CD4-positive, alpha-beta memory T cell (primary cell): ENCODE results near the gene STX16. TPM values are rescaled to one million over a fixed set of nuclear protein-coding genes. Genes with fewer than 3 reads are reported as not detected.
A peak's percentile ranks its signal among the peaks of the same experiment; 100 is the strongest.

Experiments
- CTCF ChIA-PET: fragments of 350-600 bp; sonication (Branson Sonifier 250); formaldehyde crosslinking; loops from one replicate; lab custom pipeline; 2021; ENCODE audit warnings: inconsistent platforms; ENCODE audit not compliant: partially characterized antibody; lab: Charles Lee
- POLR2A ChIA-PET: fragments of 350-600 bp; sonication (Branson Sonifier 250); formaldehyde crosslinking; loops from one replicate; lab custom pipeline; 2021; ENCODE audit not compliant: partially characterized antibody; lab: Charles Lee
- DNase-seq, 5 donors: peaks; one replicate each; pipeline versions ENCODE4 v3.0.0 to v3.0.0-alpha.2; 2020 to 2022; ENCODE audit warnings: mixed read lengths in 1 of 5
- H3K27ac ChIP-seq: one replicate; pipeline ENCODE4 v1.7.0; 2013; ENCODE audit warnings: low read depth, low read length
- H3K27me3 ChIP-seq: 2 replicates; pipeline ENCODE4 v1.7.0; 2013; ENCODE audit warnings: mild to moderate bottlenecking, low read length, moderate library complexity; ENCODE audit not compliant: insufficient read depth
- H3K36me3 ChIP-seq: 2 replicates; pipeline ENCODE4 v1.7.0; 2013; ENCODE audit warnings: mild to moderate bottlenecking, low read length, moderate library complexity; ENCODE audit not compliant: insufficient read depth
- H3K4me1 ChIP-seq: 2 replicates; pipeline ENCODE4 v1.7.0; 2013; ENCODE audit warnings: mild to moderate bottlenecking, low read length, moderate library complexity; ENCODE audit not compliant: insufficient read depth
- H3K4me3 ChIP-seq, 2 donors: one replicate each; pipeline ENCODE4 v1.7.0; 2013; ENCODE audit warnings: low read length in 2 of 2, mild to moderate bottlenecking in 1 of 2
- H3K9me3 ChIP-seq, 2 donors: one replicate each; pipeline ENCODE4 v1.7.0; 2013; ENCODE audit warnings: low read length in 2 of 2, control low read depth in 1 of 2; ENCODE audit not compliant: control insufficient read depth in 1 of 2
- H3K27ac Mint-ChIP-seq, 7 donors: one replicate each; pipeline ENCODE4 v1.8.0; 2020 to 2021; ENCODE audit warnings: mixed read lengths in 7 of 7, mild to moderate bottlenecking in 6 of 7, inconsistent platforms in 3 of 7, moderate library complexity in 3 of 7
- H3K27me3 Mint-ChIP-seq, 2 donors: one replicate each; pipeline ENCODE4 v1.8.0; 2020 to 2021; ENCODE audit warnings: mixed read lengths in 2 of 2
- H3K36me3 Mint-ChIP-seq, 2 donors: one replicate each; pipeline ENCODE4 v1.8.0; 2020 to 2021; ENCODE audit warnings: mixed read lengths in 2 of 2, inconsistent platforms in 1 of 2, mild to moderate bottlenecking in 1 of 2
- H3K4me1 Mint-ChIP-seq, 4 donors: one replicate each; pipeline ENCODE4 v1.8.0; 2020 to 2021; ENCODE audit warnings: mixed read lengths in 4 of 4, mild to moderate bottlenecking in 1 of 4
- H3K4me3 Mint-ChIP-seq, 8 donors: one replicate each; pipeline ENCODE4 v1.8.0; 2020 to 2021; ENCODE audit warnings: mixed read lengths in 8 of 8, mild to moderate bottlenecking in 7 of 8, moderate library complexity in 6 of 8, inconsistent platforms in 3 of 8
- H3K9me3 Mint-ChIP-seq, 8 donors: one replicate each; pipeline ENCODE4 v1.8.0; 2020 to 2021; ENCODE audit warnings: mixed read lengths in 8 of 8, mild to moderate bottlenecking in 5 of 8, inconsistent platforms in 3 of 8, moderate library complexity in 1 of 8
- intact Hi-C: fragments of 100-400 bp; cut with micrococcal nuclease; formaldehyde crosslinking; loops from one replicate; pipeline ENCODE4 v1.15.1; 2023
- polyA plus RNA-seq, 2 donors: library from polyadenylated mRNA; unstranded; fragments of 300-500 nt; fragmentation: Illumina TruSeq; gene quantifications; one replicate each; pipeline ENCODE4 v1.2.3, GENCODE V29; 2021
- total RNA-seq, 2 experiments: library from RNA; stranded (reverse); gene quantifications; one replicate each; pipeline ENCODE4 v1.2.3, GENCODE V29; 2021

STX16 gene
- total and polyA plus RNA-seq, 4 experiments from 2014 or later, result 16.5 to 167 (median 91.3) TPM

GRCh38 chr20:58700823-58701222 lies 49.7 kb downstream of the STX16 start:
- Histone ChIP-seq H3K36me3 (peaks cover 25% of the 10 kb centered on the region), H3K27ac (no peak overlapping the region), H3K4me1 (no peaks in the 10 kb centered on the region), H3K27me3 (no peaks in the 10 kb centered on the region), H3K9me3 (no peaks in the 10 kb centered on the region), H3K4me3 (no peak overlapping the region)
- peaks cover 30 to 56% of the 10 kb centered on the region in 2 donors for H3K36me3 Mint-ChIP-seq
- no peaks in the 10 kb centered on the region for H3K9me3 Mint-ChIP-seq
- peaks cover 0 to 2% (median under 1%) of the 10 kb centered on the region in 4 donors for H3K4me1 Mint-ChIP-seq
- H3K4me3 Mint-ChIP-seq, result no peak overlapping the region
- H3K27me3 Mint-ChIP-seq, result no peaks in the 10 kb centered on the region
- intact Hi-C loops, result no loop called here
- no peak for DNase-seq
- ChIA-PET CTCF (no interaction called here), POLR2A (interaction anchor here (1.4 kb wide), 1 partner anchor 50 kb away, joined by 5 read pairs; the partner anchor contains the start of gene STX16)
- no peak overlapping the region for H3K27ac Mint-ChIP-seq

- POLR2A ChIA-PET, result no interaction called here
- peaks cover 21% of the 10 kb centered on the region for H3K36me3 ChIP-seq
Observed at GRCh38 chr20:58701431-58702160, 50.5 kb downstream of the STX16 start.

GRCh38 chr20:58702161-58702510 lies 51.1 kb downstream of the STX16 start:
- no peaks in the 10 kb centered on the region for H3K27me3 Mint-ChIP-seq
- H3K9me3 Mint-ChIP-seq, result peaks cover 0 to 1% (median 0%) of the 10 kb centered on the region in 8 donors
- Histone ChIP-seq H3K27me3 (no peaks in the 10 kb centered on the region), H3K27ac (no peak overlapping the region), H3K36me3 (peaks cover 16% of the 10 kb centered on the region), H3K9me3 (no peaks in the 10 kb centered on the region), H3K4me1 (no peaks in the 10 kb centered on the region), H3K4me3 (no peak overlapping the region)
- ChIA-PET POLR2A (no interaction called here), CTCF (interaction anchor here (1.3 kb wide), 1 partner anchor 465 kb away, joined by 3 read pairs; no protein-coding TSS in a partner anchor)
- peaks cover 30 to 56% of the 10 kb centered on the region in 2 donors for H3K36me3 Mint-ChIP-seq
- H3K4me1 Mint-ChIP-seq, result peaks cover 0 to 2% (median under 1%) of the 10 kb centered on the region in 4 donors
- H3K27ac Mint-ChIP-seq, result peak overlapping the region in 1 of 7 donors; percentile 53
- intact Hi-C loops, result no loop called here
- no peak for DNase-seq
- H3K4me3 Mint-ChIP-seq, result no peak overlapping the region

More at GRCh38 chr20:58701431-58702160, 50.5 kb downstream of the STX16 start:
- Histone ChIP-seq H3K4me3 (no peak overlapping the region), H3K27ac (no peak overlapping the region), H3K9me3 (no peaks in the 10 kb centered on the region), H3K4me1 (no peaks in the 10 kb centered on the region), H3K27me3 (no peaks in the 10 kb centered on the region)
- Mint-ChIP-seq H3K9me3 (peaks cover 0 to 1% (median 0%) of the 10 kb centered on the region in 8 donors), H3K27me3 (no peaks in the 10 kb centered on the region), H3K4me3 (no peak overlapping the region), H3K27ac (no peak overlapping the region), H3K4me1 (peaks cover 0 to 2% (median under 1%) of the 10 kb centered on the region in 4 donors), H3K36me3 (peaks cover 30 to 56% of the 10 kb centered on the region in 2 donors)
- intact Hi-C loops, result no loop called here
- CTCF ChIA-PET, result no interaction called here
- no peak for DNase-seq

GRCh38 chr20:58702859-58703648 lies 52.0 kb downstream of the STX16 start:
- H3K9me3 Mint-ChIP-seq, result peaks cover 0 to 1% (median 0%) of the 10 kb centered on the region in 8 donors
- no peak for DNase-seq
- peaks cover 15% of the 10 kb centered on the region for H3K36me3 ChIP-seq
- intact Hi-C loops, result no loop called here
- peaks cover 0 to 2% (median under 1%) of the 10 kb centered on the region in 4 donors for H3K4me1 Mint-ChIP-seq
- H3K36me3 Mint-ChIP-seq, result peaks cover 30 to 48% of the 10 kb centered on the region in 2 donors
- H3K4me3 Mint-ChIP-seq, result no peak overlapping the region
- H3K9me3 ChIP-seq, result no peaks in the 10 kb centered on the region
- H3K4me3 ChIP-seq, result no peak overlapping the region
- peak overlapping the region in 1 of 7 donors; percentile 53 for H3K27ac Mint-ChIP-seq
- ChIA-PET CTCF (interaction anchor here (1.3 to 1.6 kb wide), 2 partner anchors 56 to 466 kb away, joined by 3 to 5 read pairs; no protein-coding TSS in a partner anchor), POLR2A (no interaction called here)
- H3K27ac ChIP-seq, result no peak overlapping the region
- no peaks in the 10 kb centered on the region for H3K4me1 ChIP-seq
- no peaks in the 10 kb centered on the region for H3K27me3 ChIP-seq
- no peaks in the 10 kb centered on the region for H3K27me3 Mint-ChIP-seq

DNA sequence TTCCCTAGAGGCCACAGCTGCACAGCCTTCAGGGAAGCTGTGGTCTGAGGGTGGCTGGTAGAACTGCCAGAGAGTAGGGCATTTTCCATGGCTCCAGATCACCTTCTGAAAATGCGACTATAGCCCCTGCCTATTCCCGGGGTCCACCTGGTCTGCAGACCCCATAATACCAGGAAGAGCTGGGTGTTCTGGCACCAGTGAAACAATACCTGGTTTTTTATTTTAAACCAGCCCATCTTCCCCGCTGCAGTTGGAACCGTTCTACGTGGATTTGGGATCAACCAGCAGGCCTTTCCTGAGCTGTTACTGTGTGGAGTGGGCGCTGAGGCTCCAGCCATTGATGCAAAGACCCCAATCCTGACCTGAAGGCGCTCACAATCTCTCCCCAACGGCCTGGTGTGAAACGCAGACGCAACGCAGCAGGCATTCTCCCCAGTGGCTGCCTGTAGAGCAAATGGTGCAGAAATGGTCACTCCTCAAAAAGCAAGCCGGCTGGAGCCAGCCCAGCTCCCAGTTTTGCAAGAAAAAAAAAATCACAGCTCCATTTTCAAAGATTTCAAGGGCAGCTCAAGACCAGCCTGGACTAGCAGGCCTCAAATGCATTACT lies 52.8 kb downstream of the STX16 start:
- CTCF ChIA-PET, result interaction anchor here (1.4 to 1.6 kb wide), 3 partner anchors 27 to 56 kb away, joined by 4 to 5 read pairs (median 4); partner anchors contain the start of gene STX16
- H3K9me3 ChIP-seq, result no peaks in the 10 kb centered on the region
- no peaks in the 10 kb centered on the region for H3K27me3 ChIP-seq
- Mint-ChIP-seq H3K4me3 (no peak overlapping the region), H3K27me3 (no peaks in the 10 kb centered on the region), H3K9me3 (peaks cover 0 to 1% (median 0%) of the 10 kb centered on the region in 8 donors), H3K4me1 (peaks cover 0 to 2% (median 0%) of the 10 kb centered on the region in 4 donors), H3K27ac (no peak overlapping the region), H3K36me3 (peaks cover 31 to 45% of the 10 kb centered on the region in 2 donors)
- DNase-seq, result no peak
- H3K4me1 ChIP-seq, result no peaks in the 10 kb centered on the region
- no peak overlapping the region for H3K27ac ChIP-seq
- POLR2A ChIA-PET, result no interaction called here
- intact Hi-C loops, result no loop called here
- H3K4me3 ChIP-seq, result no peak overlapping the region
- peaks cover 15% of the 10 kb centered on the region for H3K36me3 ChIP-seq

- ChIA-PET POLR2A (interaction anchor here (1.2 kb wide), 1 partner anchor 12 kb away, joined by 4 read pairs; no protein-coding TSS in a partner anchor), CTCF (interaction anchor here (1.1 to 1.6 kb wide), 4 partner anchors 10 to 54 kb away, joined by 3 to 4 read pairs (median 4); partner anchors contain the start of gene STX16)
- peaks cover 0 to 2% (median under 1%) of the 10 kb centered on the region in 4 donors for H3K4me1 Mint-ChIP-seq
- peaks cover 0 to 1% (median 0%) of the 10 kb centered on the region in 8 donors for H3K9me3 Mint-ChIP-seq
- Histone ChIP-seq H3K27ac (no peak overlapping the region), H3K36me3 (peaks cover 15% of the 10 kb centered on the region), H3K27me3 (no peaks in the 10 kb centered on the region), H3K4me1 (no peaks in the 10 kb centered on the region), H3K4me3 (no peak overlapping the region), H3K9me3 (no peaks in the 10 kb centered on the region)
- no peak for DNase-seq
- no peaks in the 10 kb centered on the region for H3K27me3 Mint-ChIP-seq
- intact Hi-C loops, result no loop called here
- H3K4me3 Mint-ChIP-seq, result no peak overlapping the region
- peaks cover 32 to 40% of the 10 kb centered on the region in 2 donors for H3K36me3 Mint-ChIP-seq
- peak overlapping the region in 1 of 7 donors; percentile 36 for H3K27ac Mint-ChIP-seq
Observed at GRCh38 chr20:58705208-58705926, 54.3 kb downstream of the STX16 start.
